ENCODE measurements around the gene KLHL30. TPM values are rescaled to one million over a fixed set of nuclear protein-coding genes. Genes with fewer than 3 reads are reported as not detected.

KLHL30 gene
- total and polyA plus RNA-seq, 2 donors (not counting 1 experiment from before 2014, with no cell fraction given) = 1.2 to 1.6 TPM

DNA sequence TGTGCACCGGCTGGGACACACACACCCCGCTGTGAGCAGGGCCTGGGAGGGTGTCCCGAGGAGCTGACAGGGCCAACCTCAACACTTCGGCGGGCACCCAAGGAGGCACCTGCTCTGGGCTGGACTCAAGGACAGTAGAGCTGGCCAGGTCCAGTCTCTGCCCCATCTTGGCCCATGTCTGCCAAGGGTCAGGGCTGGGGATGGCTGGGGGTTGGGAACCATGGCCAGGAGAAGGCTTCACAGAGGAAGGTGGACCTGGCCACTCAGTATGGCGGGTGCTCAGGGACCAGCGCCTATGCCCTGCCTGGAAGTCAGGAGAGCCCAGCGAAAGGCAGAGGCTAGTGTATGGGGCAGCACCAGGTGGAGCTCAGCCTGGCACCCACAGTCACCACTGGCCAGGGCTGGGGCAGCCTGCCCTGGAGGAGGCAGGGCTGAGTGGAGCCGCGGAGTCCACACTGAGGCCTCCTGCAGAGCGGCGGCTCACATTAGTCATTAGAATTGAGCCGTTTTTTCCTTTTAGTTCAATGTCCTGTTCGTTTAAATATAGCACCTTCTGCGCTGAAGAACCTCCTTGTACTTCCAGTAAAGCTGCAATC lies 24.5 kb downstream of the KLHL30 start:
- no peaks in the 10 kb centered on the region for H4K20me1 ChIP-seq (ENCODE audit: control insufficient read depth, extremely low read depth, insufficient read depth, low read length)

DNA sequence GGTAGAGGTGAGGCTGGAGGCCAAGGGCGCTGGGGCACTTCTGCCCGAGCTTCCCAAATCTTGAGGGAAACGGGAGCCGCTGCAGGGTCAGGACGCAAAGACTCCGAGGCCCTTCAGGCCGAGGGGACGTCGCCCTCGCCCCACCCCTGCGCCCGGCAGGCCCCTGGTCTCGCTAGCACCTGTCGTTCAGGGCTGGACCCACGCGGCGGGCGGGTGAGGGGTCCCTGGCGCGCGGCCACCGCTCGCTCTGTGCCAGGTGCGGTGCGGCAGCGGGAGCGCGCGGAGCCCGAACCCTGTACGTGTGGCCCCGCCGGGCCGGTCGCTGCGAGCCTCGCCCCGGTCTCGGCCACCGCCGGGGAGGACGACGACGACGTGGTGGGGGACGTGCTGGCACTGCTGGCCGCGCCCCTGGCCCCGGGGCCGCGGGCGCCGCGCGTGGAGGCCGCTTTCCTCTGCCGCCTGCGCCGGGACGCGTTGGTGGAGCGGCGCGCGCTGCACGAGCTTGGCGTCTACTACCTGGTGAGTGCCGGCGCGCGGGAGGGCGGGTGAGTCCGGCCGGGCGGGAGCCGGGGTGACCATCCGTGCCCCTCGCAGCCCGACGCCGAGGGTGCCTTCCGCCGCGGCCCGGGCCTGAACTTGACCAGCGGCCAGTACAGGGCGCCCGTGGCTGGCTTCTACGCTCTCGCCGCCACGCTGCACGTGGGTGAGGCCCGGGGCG lies 25.2 kb downstream of the KLHL30 start:
- DNase-seq (ENCODE audit: low read depth in 2 of 2) = peak in 1 of 2 donors; percentile 9
- no peak overlapping the region for H3K27ac ChIP-seq (ENCODE audit: insufficient read depth, low read length)
- H3K4me2 ChIP-seq (ENCODE audit: extremely low read depth, insufficient read depth, low read length) = peak overlapping the region; percentile 59
- peaks cover 24% of the 10 kb centered on the region for H3K4me1 ChIP-seq (ENCODE audit: control insufficient read depth, extremely low read depth, insufficient read depth, low read length)
- TF ChIP-seq, protein P1, sequence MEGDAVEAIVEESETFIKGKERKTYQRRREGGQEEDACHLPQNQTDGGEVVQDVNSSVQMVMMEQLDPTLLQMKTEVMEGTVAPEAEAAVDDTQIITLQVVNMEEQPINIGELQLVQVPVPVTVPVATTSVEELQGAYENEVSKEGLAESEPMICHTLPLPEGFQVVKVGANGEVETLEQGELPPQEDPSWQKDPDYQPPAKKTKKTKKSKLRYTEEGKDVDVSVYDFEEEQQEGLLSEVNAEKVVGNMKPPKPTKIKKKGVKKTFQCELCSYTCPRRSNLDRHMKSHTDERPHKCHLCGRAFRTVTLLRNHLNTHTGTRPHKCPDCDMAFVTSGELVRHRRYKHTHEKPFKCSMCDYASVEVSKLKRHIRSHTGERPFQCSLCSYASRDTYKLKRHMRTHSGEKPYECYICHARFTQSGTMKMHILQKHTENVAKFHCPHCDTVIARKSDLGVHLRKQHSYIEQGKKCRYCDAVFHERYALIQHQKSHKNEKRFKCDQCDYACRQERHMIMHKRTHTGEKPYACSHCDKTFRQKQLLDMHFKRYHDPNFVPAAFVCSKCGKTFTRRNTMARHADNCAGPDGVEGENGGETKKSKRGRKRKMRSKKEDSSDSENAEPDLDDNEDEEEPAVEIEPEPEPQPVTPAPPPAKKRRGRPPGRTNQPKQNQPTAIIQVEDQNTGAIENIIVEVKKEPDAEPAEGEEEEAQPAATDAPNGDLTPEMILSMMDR (conservative IDR thresholded peaks at IDR 0.05 in 1 of 2, IDR thresholded peaks at IDR 0.05 in 1 of 2; ENCODE audit: low read depth in 1 of 2, low read length in 2 of 2) = no peak
- TF ChIP-seq EZH2 (IDR thresholded peaks at IDR 0.05; ENCODE audit: low read length, missing control alignments) = no peak
- H3K27me3 ChIP-seq (ENCODE audit: control insufficient read depth, insufficient read depth, low read length) = no peaks in the 10 kb centered on the region
- H3K9ac ChIP-seq (ENCODE audit: insufficient read depth, low read length) = no peak overlapping the region
- no peaks in the 10 kb centered on the region for H4K20me1 ChIP-seq (ENCODE audit: control insufficient read depth, extremely low read depth, insufficient read depth, low read length)
- H3K36me3 ChIP-seq (ENCODE audit: control insufficient read depth, insufficient read depth, low read length) = peaks cover 7% of the 10 kb centered on the region
- H3K9me3 ChIP-seq (ENCODE audit: control insufficient read depth, insufficient read depth, low read depth, low read length) = no peaks in the 10 kb centered on the region
- H3K79me2 ChIP-seq (ENCODE audit: control insufficient read depth, insufficient read depth, low read length) = no peaks in the 10 kb centered on the region
- H2AFZ ChIP-seq (ENCODE audit: low read length) = no peak overlapping the region
- peak overlapping the region in 1 of 4 experiments; percentile 10 for H3K4me3 ChIP-seq (replicated peaks in 1 of 4; ENCODE audit: control extremely low read depth in 1 of 4, insufficient read depth in 1 of 4, low read depth in 3 of 4, low read length in 4 of 4)

More for the DNA sequence above, 24.5 kb downstream of the KLHL30 start:
- Histone ChIP-seq H3K27ac (ENCODE audit: insufficient read depth, low read length) (no peak overlapping the region), H3K4me1 (ENCODE audit: control insufficient read depth, extremely low read depth, insufficient read depth, low read length) (peaks cover 17% of the 10 kb centered on the region), H3K9ac (ENCODE audit: insufficient read depth, low read length) (no peak overlapping the region), H3K27me3 (ENCODE audit: control insufficient read depth, insufficient read depth, low read length) (no peaks in the 10 kb centered on the region), H2AFZ (ENCODE audit: low read length) (no peak overlapping the region), H3K79me2 (ENCODE audit: control insufficient read depth, insufficient read depth, low read length) (no peaks in the 10 kb centered on the region), H3K4me2 (ENCODE audit: extremely low read depth, insufficient read depth, low read length) (no peak overlapping the region), H3K9me3 (ENCODE audit: control insufficient read depth, insufficient read depth, low read depth, low read length) (no peaks in the 10 kb centered on the region), H3K36me3 (ENCODE audit: control insufficient read depth, insufficient read depth, low read length) (peaks cover 1% of the 10 kb centered on the region), H3K4me3 (replicated peaks in 1 of 4; ENCODE audit: control extremely low read depth in 1 of 4, insufficient read depth in 1 of 4, low read depth in 3 of 4, low read length in 4 of 4) (no peak overlapping the region)
- TF ChIP-seq, protein P1 (conservative IDR thresholded peaks at IDR 0.05 in 1 of 2, IDR thresholded peaks at IDR 0.05 in 1 of 2; ENCODE audit: low read depth in 1 of 2, low read length in 2 of 2) = no peak
- no peak for TF ChIP-seq EZH2 (IDR thresholded peaks at IDR 0.05; ENCODE audit: low read length, missing control alignments)
- DNase-seq (ENCODE audit: low read depth in 2 of 2) = peak in 1 of 2 donors; percentile 42

DNA sequence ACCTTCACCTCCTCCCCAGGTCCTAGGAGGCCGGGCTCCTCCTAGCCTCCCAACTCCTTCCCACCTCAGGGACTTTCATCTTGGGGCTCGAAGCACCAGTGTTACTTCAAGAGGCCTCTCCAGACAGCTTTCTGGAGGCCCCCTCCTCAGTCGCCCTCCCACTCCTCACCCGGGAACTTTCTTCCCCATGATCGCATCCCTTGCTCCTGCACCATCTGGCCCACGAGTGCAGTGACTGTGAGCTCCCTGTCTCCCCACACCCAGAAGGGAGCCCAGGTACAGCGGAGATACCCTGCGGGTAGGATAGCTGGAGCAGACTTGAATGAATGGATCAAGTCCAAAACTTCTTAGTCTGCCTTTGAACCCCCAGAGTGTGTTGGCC lies 26.4 kb downstream of the KLHL30 start:
- H4K20me1 ChIP-seq (ENCODE audit: control insufficient read depth, extremely low read depth, insufficient read depth, low read length) = no peaks in the 10 kb centered on the region
- no peak overlapping the region for H3K4me3 ChIP-seq (replicated peaks in 1 of 4; ENCODE audit: control extremely low read depth in 1 of 4, insufficient read depth in 1 of 4, low read depth in 3 of 4, low read length in 4 of 4)
- H3K27me3 ChIP-seq (ENCODE audit: control insufficient read depth, insufficient read depth, low read length) = no peaks in the 10 kb centered on the region
- peaks cover 7% of the 10 kb centered on the region for H3K36me3 ChIP-seq (ENCODE audit: control insufficient read depth, insufficient read depth, low read length)
- no peak for DNase-seq (ENCODE audit: low read depth in 2 of 2)
- peaks cover 27% of the 10 kb centered on the region for H3K4me1 ChIP-seq (ENCODE audit: control insufficient read depth, extremely low read depth, insufficient read depth, low read length)
- no peak overlapping the region for H3K4me2 ChIP-seq (ENCODE audit: extremely low read depth, insufficient read depth, low read length)
- no peaks in the 10 kb centered on the region for H3K79me2 ChIP-seq (ENCODE audit: control insufficient read depth, insufficient read depth, low read length)
- no peak overlapping the region for H3K9ac ChIP-seq (ENCODE audit: insufficient read depth, low read length)
- no peak overlapping the region for H2AFZ ChIP-seq (ENCODE audit: low read length)
- no peak overlapping the region for H3K27ac ChIP-seq (ENCODE audit: insufficient read depth, low read length)
- no peaks in the 10 kb centered on the region for H3K9me3 ChIP-seq (ENCODE audit: control insufficient read depth, insufficient read depth, low read depth, low read length)
- no peak for TF ChIP-seq EZH2 (IDR thresholded peaks at IDR 0.05; ENCODE audit: low read length, missing control alignments)
- TF ChIP-seq, protein P1 (conservative IDR thresholded peaks at IDR 0.05 in 1 of 2, IDR thresholded peaks at IDR 0.05 in 1 of 2; ENCODE audit: low read depth in 1 of 2, low read length in 2 of 2) = no peak
